Raji (cell line): Measurements from ENCODE around the gene HINT3.

Source experiments
- POLR2A ChIP-seq: IDR thresholded peaks from 2 replicates; pipeline ENCODE4 v1.6.1; 2011; ENCODE audit warnings: low read depth, low read length, control low read depth; ENCODE audit not compliant: insufficient read depth

HINT3 gene

GRCh38 chr6:125932451-125932795 lies 24.1 kb upstream of the HINT3 start:
- TF ChIP-seq POLR2A: no peak

- TF ChIP-seq POLR2A: no peak
Measured at GRCh38 chr6:125939026-125939425, 17.5 kb upstream of the HINT3 start.

- no peak for TF ChIP-seq POLR2A
Measured at GRCh38 chr6:125939791-125940190, 16.8 kb upstream of the HINT3 start.

GRCh38 chr6:125940247-125941041 lies 16.1 kb upstream of the HINT3 start:
- TF ChIP-seq POLR2A: no peak

- TF ChIP-seq POLR2A: no peak
Measured at GRCh38 chr6:125942672-125943527, 13.7 kb upstream of the HINT3 start.

GRCh38 chr6:125943528-125944433 lies 12.8 kb upstream of the HINT3 start:
- TF ChIP-seq POLR2A: no peak

GRCh38 chr6:125944434-125944816 lies 12.1 kb upstream of the HINT3 start:
- no peak for TF ChIP-seq POLR2A

- TF ChIP-seq POLR2A: no peak
Measured at GRCh38 chr6:125944896-125945295, 11.7 kb upstream of the HINT3 start.

GRCh38 chr6:125945378-125946141 lies 11.0 kb upstream of the HINT3 start:
- TF ChIP-seq POLR2A: no peak

- no peak for TF ChIP-seq POLR2A
Measured at GRCh38 chr6:125947615-125948014, 9.0 kb upstream of the HINT3 start.

- no peak for TF ChIP-seq POLR2A
Measured at GRCh38 chr6:125948455-125948854, 8.1 kb upstream of the HINT3 start.

- no peak for TF ChIP-seq POLR2A
Measured at GRCh38 chr6:125949069-125949468, 7.5 kb upstream of the HINT3 start.

GRCh38 chr6:125950293-125950692 lies 6.3 kb upstream of the HINT3 start:
- no peak for TF ChIP-seq POLR2A

GRCh38 chr6:125951323-125951722 lies 5.2 kb upstream of the HINT3 start:
- no peak for TF ChIP-seq POLR2A
